GM21447 (cell line): ENCODE measurements around the gene SEMA4C.
A peak's percentile ranks its signal among the peaks of the same experiment; 100 is the strongest.

Source experiments
- ATAC-seq: cut with Tn5 transposase; IDR thresholded peaks from one replicate; pipeline ENCODE4 v1.9.1; 2021; ENCODE audit not compliant: unreplicated experiment

The SEMA4C gene

GRCh38 chr2:96824079-96824870 lies 45.6 kb downstream of the SEMA4C start:
- no peak for ATAC-seq

- no peak for ATAC-seq
These were observed 46.7 kb downstream of the SEMA4C start for GRCh38 chr2:96823198-96823597.

GRCh38 chr2:96822786-96823185 lies 47.1 kb downstream of the SEMA4C start:
- no peak for ATAC-seq

GRCh38 chr2:96821113-96821675 lies 48.7 kb downstream of the SEMA4C start:
- no peak for ATAC-seq

- no peak for ATAC-seq
These were observed 49.9 kb downstream of the SEMA4C start for GRCh38 chr2:96819876-96820511.

GRCh38 chr2:96819128-96819875 lies 50.6 kb downstream of the SEMA4C start:
- ATAC-seq: no peak

GRCh38 chr2:96817882-96818281 lies 52.0 kb downstream of the SEMA4C start:
- no peak for ATAC-seq

- ATAC-seq: no peak
These were observed 52.8 kb downstream of the SEMA4C start for GRCh38 chr2:96816836-96817702.

GRCh38 chr2:96816127-96816835 lies 53.6 kb downstream of the SEMA4C start, which contains the start of gene CNNM3:
TSS of gene CNNM3 (plus strand) at chr2:96816268. CDS start at chr2:96816278, 10 bp downstream.
- ATAC-seq: peak; percentile 87

GRCh38 chr2:96815326-96816126 lies 54.4 kb downstream of the SEMA4C start:
- ATAC-seq: peak; percentile 24

GRCh38 chr2:96813656-96814055 lies 56.2 kb downstream of the SEMA4C start:
- no peak for ATAC-seq

- no peak for ATAC-seq
These were observed 58.0 kb downstream of the SEMA4C start for GRCh38 chr2:96811917-96812316.

GRCh38 chr2:96810783-96811192 lies 59.1 kb downstream of the SEMA4C start:
- ATAC-seq: no peak

GRCh38 chr2:96809951-96810782 lies 59.7 kb downstream of the SEMA4C start:
- no peak for ATAC-seq
